ENCODE measurements around the gene C4orf54.

Gene C4orf54

DNA sequence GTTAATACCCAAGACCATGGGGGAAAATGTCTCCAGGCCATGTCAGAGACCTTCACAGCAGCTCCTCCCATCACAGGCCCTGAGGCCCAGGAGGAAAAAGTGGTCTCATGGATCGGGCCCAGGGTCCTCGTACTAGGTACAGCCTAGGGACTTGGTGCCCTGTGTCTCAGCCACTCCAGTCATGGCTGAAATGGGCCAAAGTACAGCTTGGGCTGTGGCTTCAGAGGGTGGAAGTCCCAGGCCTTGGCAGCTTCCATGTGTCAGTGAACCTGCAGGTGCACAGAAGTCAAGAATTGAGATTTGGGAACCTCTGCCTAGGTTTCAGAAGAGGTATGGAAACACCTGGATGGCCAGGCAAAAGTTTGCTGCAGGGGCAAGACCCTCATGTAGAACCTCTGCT, 27.6 kb upstream of the C4orf54 start:
- TF ChIP-seq, protein P1, sequence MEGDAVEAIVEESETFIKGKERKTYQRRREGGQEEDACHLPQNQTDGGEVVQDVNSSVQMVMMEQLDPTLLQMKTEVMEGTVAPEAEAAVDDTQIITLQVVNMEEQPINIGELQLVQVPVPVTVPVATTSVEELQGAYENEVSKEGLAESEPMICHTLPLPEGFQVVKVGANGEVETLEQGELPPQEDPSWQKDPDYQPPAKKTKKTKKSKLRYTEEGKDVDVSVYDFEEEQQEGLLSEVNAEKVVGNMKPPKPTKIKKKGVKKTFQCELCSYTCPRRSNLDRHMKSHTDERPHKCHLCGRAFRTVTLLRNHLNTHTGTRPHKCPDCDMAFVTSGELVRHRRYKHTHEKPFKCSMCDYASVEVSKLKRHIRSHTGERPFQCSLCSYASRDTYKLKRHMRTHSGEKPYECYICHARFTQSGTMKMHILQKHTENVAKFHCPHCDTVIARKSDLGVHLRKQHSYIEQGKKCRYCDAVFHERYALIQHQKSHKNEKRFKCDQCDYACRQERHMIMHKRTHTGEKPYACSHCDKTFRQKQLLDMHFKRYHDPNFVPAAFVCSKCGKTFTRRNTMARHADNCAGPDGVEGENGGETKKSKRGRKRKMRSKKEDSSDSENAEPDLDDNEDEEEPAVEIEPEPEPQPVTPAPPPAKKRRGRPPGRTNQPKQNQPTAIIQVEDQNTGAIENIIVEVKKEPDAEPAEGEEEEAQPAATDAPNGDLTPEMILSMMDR (conservative IDR thresholded peaks at IDR 0.05; ENCODE audit: low read depth, low read length) = no peak
- no peak for DNase-seq (ENCODE audit: low read depth)
- H3K4me3 ChIP-seq (ENCODE audit: low read length) = no peak overlapping the region

DNA sequence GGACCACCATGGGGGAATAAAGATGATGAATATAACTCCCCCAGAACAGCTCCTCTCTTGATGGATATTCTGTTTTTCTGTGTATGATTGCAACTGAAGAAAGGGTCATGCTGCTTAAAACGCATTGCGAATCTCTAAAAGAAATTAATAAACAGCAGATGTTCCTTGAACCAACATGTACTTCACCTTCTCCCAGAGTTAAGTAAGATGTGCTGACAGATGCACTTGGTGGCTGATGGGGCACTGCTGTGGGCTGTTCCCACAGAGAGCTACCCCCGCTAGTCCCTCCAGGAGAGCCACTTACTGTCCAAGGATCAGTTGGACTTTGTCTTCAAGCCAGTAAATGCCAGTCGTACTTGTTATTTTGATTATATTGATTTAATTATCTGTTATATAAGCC, 26.3 kb upstream of the C4orf54 start:
- TF ChIP-seq, protein P1 (conservative IDR thresholded peaks at IDR 0.05; ENCODE audit: low read depth, low read length) = no peak
- no peak for DNase-seq (ENCODE audit: low read depth)
- no peak overlapping the region for H3K4me3 ChIP-seq (ENCODE audit: low read length)

DNA sequence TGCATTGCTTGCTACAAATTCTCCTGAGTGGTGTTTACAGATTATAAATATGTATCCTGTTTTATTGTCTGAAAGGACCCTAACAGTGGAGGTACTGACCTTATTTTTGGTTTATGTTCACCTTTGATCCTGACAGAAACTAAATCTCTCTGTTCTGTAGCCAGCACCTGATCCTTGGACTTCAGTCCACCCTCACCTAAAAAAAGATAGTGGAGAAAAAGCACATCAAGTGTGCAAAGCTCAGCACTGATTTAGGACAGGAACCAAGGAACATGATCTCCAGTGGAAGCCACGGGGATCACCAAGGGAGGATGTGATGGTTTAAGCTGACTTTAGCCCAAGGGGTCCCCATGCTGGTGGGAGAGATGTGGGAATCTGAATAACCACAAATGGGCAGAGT, 22.3 kb upstream of the C4orf54 start:
- TF ChIP-seq, protein P1 (conservative IDR thresholded peaks at IDR 0.05; ENCODE audit: low read depth, low read length) = no peak
- H3K4me3 ChIP-seq (ENCODE audit: low read length) = no peak overlapping the region
- no peak for DNase-seq (ENCODE audit: low read depth)

DNA sequence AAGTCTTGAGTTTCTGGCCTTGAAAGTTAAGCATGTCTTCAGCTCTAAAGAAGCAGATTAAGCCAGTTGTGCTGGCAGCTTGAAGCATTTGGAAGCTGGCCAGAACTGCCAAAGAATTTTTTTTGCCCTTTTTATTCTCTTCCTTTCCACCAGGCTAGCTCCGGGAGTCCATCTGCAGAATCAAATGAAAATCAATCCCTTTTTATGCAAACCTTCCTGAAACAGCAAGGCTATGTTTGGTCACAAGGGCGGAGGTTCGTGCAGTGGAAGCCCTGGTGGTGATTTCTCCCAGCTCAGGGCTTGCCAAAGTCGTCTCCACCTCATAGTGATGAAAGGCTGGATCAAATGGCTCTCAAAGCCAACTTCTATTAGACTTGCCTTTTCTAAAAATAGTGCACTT, 21.6 kb upstream of the C4orf54 start:
- H3K4me3 ChIP-seq (ENCODE audit: low read length) = no peak overlapping the region
- TF ChIP-seq, protein P1 (conservative IDR thresholded peaks at IDR 0.05; ENCODE audit: low read depth, low read length) = peak; percentile 25
- peak; percentile 84 for DNase-seq (ENCODE audit: low read depth)

DNA sequence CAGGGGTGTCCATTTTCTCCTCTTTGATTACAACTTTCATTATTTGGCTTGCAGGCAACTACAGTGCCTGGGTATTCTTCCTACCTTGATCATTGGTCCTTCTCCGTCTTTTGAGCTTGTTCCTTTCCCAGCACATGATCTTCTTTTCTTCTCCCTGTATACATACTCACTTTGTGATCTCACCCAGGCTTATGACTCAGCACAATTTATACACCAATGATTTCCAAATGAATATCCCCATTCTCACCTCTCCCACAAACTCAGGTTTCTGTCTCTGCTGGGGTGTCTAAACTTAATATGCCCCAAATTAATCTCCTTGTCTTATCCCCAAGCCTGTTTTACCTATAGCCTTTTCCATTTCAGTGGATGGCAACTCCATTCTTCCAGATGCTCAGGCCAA, 19.5 kb upstream of the C4orf54 start:
- no peak for DNase-seq (ENCODE audit: low read depth)
- no peak overlapping the region for H3K4me3 ChIP-seq (ENCODE audit: low read length)
- TF ChIP-seq, protein P1 (conservative IDR thresholded peaks at IDR 0.05; ENCODE audit: low read depth, low read length) = no peak

DNA sequence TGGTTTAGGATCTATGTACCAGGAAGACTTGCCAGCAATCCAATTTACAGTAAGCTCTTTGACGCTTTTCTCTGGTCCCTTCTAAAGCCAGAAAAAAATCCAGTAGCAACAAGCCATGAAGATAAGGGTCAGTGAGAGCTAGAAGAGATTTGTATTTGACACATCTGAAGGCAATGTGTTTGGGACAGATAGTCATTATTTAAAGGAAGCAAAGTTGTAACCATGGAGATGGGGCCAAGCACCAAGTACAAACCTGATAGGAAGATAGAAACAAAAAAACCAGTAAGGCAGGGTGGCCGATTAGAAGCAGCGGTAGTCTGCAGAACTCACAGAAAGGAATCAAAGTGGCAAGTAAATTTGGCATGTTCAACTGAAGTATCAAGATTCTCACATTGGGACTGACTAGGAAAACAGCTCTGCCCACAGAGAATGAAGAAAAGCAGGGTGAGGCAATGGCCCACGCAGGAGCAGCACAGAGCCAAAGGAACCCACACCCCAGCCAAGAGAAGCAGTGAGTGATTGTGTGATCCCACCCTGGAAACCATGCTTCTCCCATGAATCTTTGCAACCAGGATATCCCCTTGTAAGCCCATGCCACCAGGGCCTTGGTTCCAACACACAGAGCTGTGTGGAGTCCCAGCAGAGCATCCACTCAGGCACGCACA, 12.9 kb upstream of the C4orf54 start:
- TF ChIP-seq, protein P1 (conservative IDR thresholded peaks at IDR 0.05; ENCODE audit: low read depth, low read length) = no peak
- no peak for DNase-seq (ENCODE audit: low read depth)
- no peak overlapping the region for H3K4me3 ChIP-seq (ENCODE audit: low read length)

DNA sequence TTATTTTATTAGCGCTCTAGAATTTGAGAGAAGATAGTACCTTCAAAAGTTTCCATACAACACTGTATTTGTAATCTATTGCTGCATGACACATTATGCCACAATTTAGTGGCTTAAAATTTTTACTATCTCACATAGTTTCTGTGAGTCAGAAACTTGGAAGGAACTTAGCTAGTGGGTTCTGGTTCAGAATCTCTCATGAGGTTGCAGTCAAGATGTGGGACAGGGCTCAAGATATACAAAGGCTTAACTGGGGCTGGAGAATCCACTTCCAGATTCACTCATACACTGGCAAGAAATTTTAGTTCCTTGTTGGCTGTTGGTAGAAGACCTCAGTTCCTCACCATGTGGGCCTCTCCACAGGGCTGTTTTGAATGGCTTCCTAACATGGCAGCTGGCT, 11.5 kb upstream of the C4orf54 start:
- TF ChIP-seq, protein P1 (conservative IDR thresholded peaks at IDR 0.05; ENCODE audit: low read depth, low read length) = no peak
- no peak for DNase-seq (ENCODE audit: low read depth)

More for the DNA sequence above, 11.5 kb upstream of the C4orf54 start:
- no peak overlapping the region for H3K4me3 ChIP-seq (ENCODE audit: low read length)

Measured in retinal pigment epithelial cell (primary cell).